ENCODE measurements around the gene CAMK2D. TPM values are rescaled to one million over a fixed set of nuclear protein-coding genes. Genes with fewer than 3 reads are reported as not detected.

Gene CAMK2D
- total RNA-seq, 1 experiment from 2014 or later, result 7.1 TPM

DNA sequence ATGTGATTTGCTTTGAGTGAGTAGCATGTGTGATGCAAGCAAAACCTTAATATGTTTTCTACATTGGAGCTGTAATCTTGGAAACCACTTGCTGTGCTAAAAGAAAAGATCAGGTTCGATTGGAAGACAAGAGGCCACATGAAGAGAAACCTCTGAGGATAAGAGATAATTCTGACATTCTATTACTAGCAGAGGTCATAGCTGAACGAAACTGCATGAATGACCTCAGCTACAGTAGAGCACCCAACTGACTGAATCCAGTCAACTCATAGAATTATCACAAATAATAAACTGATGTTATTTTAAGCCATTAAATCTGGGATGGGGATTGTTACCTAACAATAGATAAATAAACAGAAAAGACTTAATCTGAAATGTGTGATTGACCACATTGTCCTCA, 147.1 kb downstream of the CAMK2D start:
- ChIA-PET POLR2A (ENCODE audit: unreplicated experiment) (no interaction called here), CTCF (no interaction called here)
- intact Hi-C loops (cut with micrococcal nuclease; ENCODE audit: unreplicated experiment), result no loop called here
- no peaks in the 10 kb centered on the region for H3F3A ChIP-seq (ENCODE audit: insufficient read depth, low read depth)
- H3K27me3 ChIP-seq (ENCODE audit: insufficient read depth, low read depth), result no peaks in the 10 kb centered on the region
- H3K27ac ChIP-seq, result no peak overlapping the region
- no peak overlapping the region for H3K4me2 ChIP-seq
- no peaks in the 10 kb centered on the region for H3K36me3 ChIP-seq (ENCODE audit: low read depth)
- no peak for TF ChIP-seq EZH2 (IDR thresholded peaks at IDR 0.05; ENCODE audit: low read depth)
- TF ChIP-seq, protein P1, sequence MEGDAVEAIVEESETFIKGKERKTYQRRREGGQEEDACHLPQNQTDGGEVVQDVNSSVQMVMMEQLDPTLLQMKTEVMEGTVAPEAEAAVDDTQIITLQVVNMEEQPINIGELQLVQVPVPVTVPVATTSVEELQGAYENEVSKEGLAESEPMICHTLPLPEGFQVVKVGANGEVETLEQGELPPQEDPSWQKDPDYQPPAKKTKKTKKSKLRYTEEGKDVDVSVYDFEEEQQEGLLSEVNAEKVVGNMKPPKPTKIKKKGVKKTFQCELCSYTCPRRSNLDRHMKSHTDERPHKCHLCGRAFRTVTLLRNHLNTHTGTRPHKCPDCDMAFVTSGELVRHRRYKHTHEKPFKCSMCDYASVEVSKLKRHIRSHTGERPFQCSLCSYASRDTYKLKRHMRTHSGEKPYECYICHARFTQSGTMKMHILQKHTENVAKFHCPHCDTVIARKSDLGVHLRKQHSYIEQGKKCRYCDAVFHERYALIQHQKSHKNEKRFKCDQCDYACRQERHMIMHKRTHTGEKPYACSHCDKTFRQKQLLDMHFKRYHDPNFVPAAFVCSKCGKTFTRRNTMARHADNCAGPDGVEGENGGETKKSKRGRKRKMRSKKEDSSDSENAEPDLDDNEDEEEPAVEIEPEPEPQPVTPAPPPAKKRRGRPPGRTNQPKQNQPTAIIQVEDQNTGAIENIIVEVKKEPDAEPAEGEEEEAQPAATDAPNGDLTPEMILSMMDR (conservative IDR thresholded peaks at IDR 0.05), result no peak
- no peaks in the 10 kb centered on the region for H3K9me3 ChIP-seq (ENCODE audit: insufficient read depth, low read depth)
- DNase-seq, result no peak
- no peaks in the 10 kb centered on the region for H4K20me1 ChIP-seq (ENCODE audit: insufficient read depth)
- no peaks in the 10 kb centered on the region for H3K9me2 ChIP-seq (ENCODE audit: insufficient read depth)
- no peaks in the 10 kb centered on the region for H3K79me2 ChIP-seq (ENCODE audit: low read depth)
- H2AFZ ChIP-seq, result no peak overlapping the region
- BruUV-seq (replicated peaks), result no TSS peak
- no peak overlapping the region for H3K4me3 ChIP-seq
- no peaks in the 10 kb centered on the region for H3K4me1 ChIP-seq (replicated peaks; ENCODE audit: insufficient read depth)

DNA sequence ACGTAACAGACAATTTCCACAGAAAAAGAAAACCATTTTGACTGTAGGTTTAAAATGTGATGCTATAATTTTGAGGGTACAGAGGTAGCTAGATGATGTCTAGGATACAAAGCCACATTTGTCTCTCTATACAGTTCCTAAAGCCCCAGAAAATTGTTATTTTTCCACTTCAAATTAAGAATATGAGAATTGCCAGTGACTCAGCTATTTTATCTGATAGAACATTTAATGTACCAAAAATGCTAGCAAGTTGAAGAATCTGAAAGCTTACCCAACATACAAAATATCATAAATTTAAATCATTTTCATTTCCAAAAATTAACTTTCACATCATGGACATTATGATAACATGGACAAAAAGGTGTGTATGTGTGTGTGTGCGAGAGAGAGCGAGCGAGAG, 148.0 kb downstream of the CAMK2D start:
- Histone ChIP-seq H3F3A (ENCODE audit: insufficient read depth, low read depth) (no peaks in the 10 kb centered on the region), H3K27me3 (ENCODE audit: insufficient read depth, low read depth) (no peaks in the 10 kb centered on the region), H3K36me3 (ENCODE audit: low read depth) (no peaks in the 10 kb centered on the region), H3K9me3 (ENCODE audit: insufficient read depth, low read depth) (no peaks in the 10 kb centered on the region), H3K79me2 (ENCODE audit: low read depth) (no peaks in the 10 kb centered on the region), H3K4me2 (no peak overlapping the region), H3K4me3 (no peak overlapping the region), H2AFZ (no peak overlapping the region), H3K4me1 (replicated peaks; ENCODE audit: insufficient read depth) (no peaks in the 10 kb centered on the region), H3K27ac (no peak overlapping the region), H3K9me2 (ENCODE audit: insufficient read depth) (no peaks in the 10 kb centered on the region), H4K20me1 (ENCODE audit: insufficient read depth) (no peaks in the 10 kb centered on the region)
- ChIA-PET POLR2A (ENCODE audit: unreplicated experiment) (no interaction called here), CTCF (no interaction called here)
- BruUV-seq (replicated peaks), result no TSS peak
- DNase-seq, result no peak
- intact Hi-C loops (cut with micrococcal nuclease; ENCODE audit: unreplicated experiment), result no loop called here
- TF ChIP-seq, protein P1 (conservative IDR thresholded peaks at IDR 0.05), result no peak
- no peak for TF ChIP-seq EZH2 (IDR thresholded peaks at IDR 0.05; ENCODE audit: low read depth)

GRCh38 chr4:113610537-113610936, 151.0 kb downstream of the CAMK2D start:
- no peak overlapping the region for H2AFZ ChIP-seq
- no peak for DNase-seq
- CTCF ChIA-PET, result no interaction called here
- no peak for TF ChIP-seq EZH2 (IDR thresholded peaks at IDR 0.05; ENCODE audit: low read depth)
- TF ChIP-seq, protein P1 (conservative IDR thresholded peaks at IDR 0.05), result no peak
- POLR2A ChIA-PET (ENCODE audit: unreplicated experiment), result no interaction called here
- no peaks in the 10 kb centered on the region for H4K20me1 ChIP-seq (ENCODE audit: insufficient read depth)
- no TSS peak for BruUV-seq (replicated peaks)
- H3K9me3 ChIP-seq (ENCODE audit: insufficient read depth, low read depth), result no peaks in the 10 kb centered on the region
- no peaks in the 10 kb centered on the region for H3K36me3 ChIP-seq (ENCODE audit: low read depth)
- no peak overlapping the region for H3K4me3 ChIP-seq
- intact Hi-C loops (cut with micrococcal nuclease; ENCODE audit: unreplicated experiment), result no loop called here
- H3K27ac ChIP-seq, result no peak overlapping the region
- H3K4me2 ChIP-seq, result no peak overlapping the region
- no peaks in the 10 kb centered on the region for H3K4me1 ChIP-seq (replicated peaks; ENCODE audit: insufficient read depth)
- no peaks in the 10 kb centered on the region for H3K27me3 ChIP-seq (ENCODE audit: insufficient read depth, low read depth)
- H3K79me2 ChIP-seq (ENCODE audit: low read depth), result no peaks in the 10 kb centered on the region
- H3K9me2 ChIP-seq (ENCODE audit: insufficient read depth), result no peaks in the 10 kb centered on the region
- H3F3A ChIP-seq (ENCODE audit: insufficient read depth, low read depth), result no peaks in the 10 kb centered on the region

Measured in PC-9 (cell line).